ENCODE data around the gene SEC16B. TPM values are rescaled to one million over a fixed set of nuclear protein-coding genes. Genes with fewer than 3 reads are reported as not detected.

SEC16B gene
- total RNA-seq, 3 donors from 2014 or later: 3.8 to 8.8 (median 4.8) TPM

- TF ChIP-seq POLR2AphosphoS5 (IDR thresholded peaks at IDR 0.05) (no peak), CTCF (IDR thresholded peaks at IDR 0.05) (no peak), POLR2A (IDR thresholded peaks at IDR 0.05) (no peak)
- Histone ChIP-seq H3K36me3 (no peaks in the 10 kb centered on the region), H3K4me1 (no peaks in the 10 kb centered on the region), H3K27me3 (no peaks in the 10 kb centered on the region), H3K4me3 (no peak overlapping the region), H3K9me3 (no peaks in the 10 kb centered on the region), H3K27ac (no peak overlapping the region)
- DNase-seq (ENCODE audit: low spot score in 2 of 2): no peak
- intact Hi-C loops (cut with DNase I; ENCODE audit: low total_unique reads): no loop called here
These were observed 54.2 kb downstream of the SEC16B start for GRCh38 chr1:177915641-177916040.

- no peaks in the 10 kb centered on the region for H3K27me3 ChIP-seq
- no peaks in the 10 kb centered on the region for H3K4me1 ChIP-seq
- H3K4me3 ChIP-seq: no peak overlapping the region
- intact Hi-C loops (cut with DNase I; ENCODE audit: low total_unique reads): no loop called here
- TF ChIP-seq POLR2AphosphoS5 (IDR thresholded peaks at IDR 0.05): no peak
- no peak for TF ChIP-seq POLR2A (IDR thresholded peaks at IDR 0.05)
- TF ChIP-seq CTCF (IDR thresholded peaks at IDR 0.05): no peak
- no peaks in the 10 kb centered on the region for H3K9me3 ChIP-seq
- H3K36me3 ChIP-seq: no peaks in the 10 kb centered on the region
- no peak for DNase-seq (ENCODE audit: low spot score in 2 of 2)
- no peak overlapping the region for H3K27ac ChIP-seq
These were observed 55.3 kb downstream of the SEC16B start for GRCh38 chr1:177914603-177915002.

- Histone ChIP-seq H3K9me3 (no peaks in the 10 kb centered on the region), H3K4me3 (no peak overlapping the region), H3K27me3 (no peaks in the 10 kb centered on the region), H3K36me3 (no peaks in the 10 kb centered on the region), H3K27ac (no peak overlapping the region), H3K4me1 (no peaks in the 10 kb centered on the region)
- no peak for DNase-seq (ENCODE audit: low spot score in 2 of 2)
- intact Hi-C loops (cut with DNase I; ENCODE audit: low total_unique reads): no loop called here
- TF ChIP-seq POLR2AphosphoS5 (IDR thresholded peaks at IDR 0.05) (no peak), CTCF (IDR thresholded peaks at IDR 0.05) (peak in 1 of 3 donors; percentile 34)
These were observed 55.9 kb downstream of the SEC16B start for GRCh38 chr1:177913762-177914540.

GRCh38 chr1:177912991-177913390, 56.9 kb downstream of the SEC16B start:
- H3K36me3 ChIP-seq: no peaks in the 10 kb centered on the region
- no peak overlapping the region for H3K27ac ChIP-seq
- no peak overlapping the region for H3K4me3 ChIP-seq
- H3K9me3 ChIP-seq: no peaks in the 10 kb centered on the region
- intact Hi-C loops (cut with DNase I; ENCODE audit: low total_unique reads): no loop called here
- DNase-seq (ENCODE audit: low spot score in 2 of 2): no peak
- TF ChIP-seq POLR2A (IDR thresholded peaks at IDR 0.05) (no peak), CTCF (IDR thresholded peaks at IDR 0.05) (no peak), POLR2AphosphoS5 (IDR thresholded peaks at IDR 0.05) (no peak)
- no peaks in the 10 kb centered on the region for H3K27me3 ChIP-seq
- H3K4me1 ChIP-seq: no peaks in the 10 kb centered on the region

GRCh38 chr1:177909416-177909815, 60.4 kb downstream of the SEC16B start:
- H3K4me1 ChIP-seq: no peaks in the 10 kb centered on the region

More at GRCh38 chr1:177909416-177909815, 60.4 kb downstream of the SEC16B start:
- no peak overlapping the region for H3K4me3 ChIP-seq
- H3K9me3 ChIP-seq: no peaks in the 10 kb centered on the region
- TF ChIP-seq POLR2AphosphoS5 (IDR thresholded peaks at IDR 0.05) (no peak), CTCF (IDR thresholded peaks at IDR 0.05) (no peak), POLR2A (IDR thresholded peaks at IDR 0.05) (no peak)
- no peaks in the 10 kb centered on the region for H3K27me3 ChIP-seq
- H3K27ac ChIP-seq: no peak overlapping the region
- DNase-seq (ENCODE audit: low spot score in 2 of 2): no peak
- intact Hi-C loops (cut with DNase I; ENCODE audit: low total_unique reads): no loop called here
- no peaks in the 10 kb centered on the region for H3K36me3 ChIP-seq

Data from breast epithelium (tissue), 4 donors.